Activated naive CD4-positive, alpha-beta T cell treated with anti-CD3 and anti-CD28 coated beads, Interleukin-2, amount 50 U/mL, for 72 hours (primary cell): ENCODE data around the gene PHF20. TPM values are rescaled to one million over a fixed set of nuclear protein-coding genes. Genes with fewer than 3 reads are reported as not detected.
"Not testable (repeated sequence)": the region's sequence is repeated elsewhere in the genome, so short reads cannot be mapped to it uniquely, and the experiment has no call there.

Source experiments
- ATAC-seq, 2 donors: fragments of 150-1000 bp; cut with Tn5 transposase; 2 replicates each; pipeline ENCODE4 v1.10.0; 2021; ENCODE audit warnings: mild to moderate bottlenecking in 2 of 2, moderate library complexity in 2 of 2
- DNase-seq, 2 donors: peaks; one replicate each; pipeline ENCODE4 v3.0.0; 2021 to 2022; ENCODE audit warnings: low spot score in 2 of 2
- H3K27ac Mint-ChIP-seq, 2 donors: one replicate each; pipeline ENCODE4 v1.8.0; 2022; ENCODE audit warnings: mild to moderate bottlenecking in 2 of 2, mixed read lengths in 2 of 2
- H3K36me3 Mint-ChIP-seq, 2 donors: one replicate each; pipeline ENCODE4 v1.8.0; 2022; ENCODE audit warnings: mixed read lengths in 2 of 2
- H3K9me3 Mint-ChIP-seq, 2 donors: one replicate each; pipeline ENCODE4 v1.8.0; 2022; ENCODE audit warnings: mixed read lengths in 2 of 2
- total RNA-seq, 2 donors: library from RNA; stranded (reverse); gene quantifications; one replicate each; pipeline ENCODE4 v1.2.3, GENCODE V29; 2022

Gene PHF20
- total RNA-seq, 2 donors from 2014 or later = 58.5 to 71.4 TPM

- no peak for DNase-seq
- no peaks in the 10 kb centered on the region for H3K9me3 Mint-ChIP-seq
- ATAC-seq = no peak
- H3K36me3 Mint-ChIP-seq = peaks cover 15 to 19% of the 10 kb centered on the region in 2 donors
- peak overlapping the region; percentile 97 to 98 for H3K27ac Mint-ChIP-seq
Measured at GRCh38 chr20:35952480-35953386, 180.9 kb downstream of the PHF20 start.

- peaks cover 15 to 19% of the 10 kb centered on the region in 2 donors for H3K36me3 Mint-ChIP-seq
- ATAC-seq = peak; percentile 19 to 27
- peak overlapping the region; percentile 97 to 99 for H3K27ac Mint-ChIP-seq
- H3K9me3 Mint-ChIP-seq = no peaks in the 10 kb centered on the region
- peak; percentile 67 to 82 for DNase-seq
Measured at GRCh38 chr20:35953387-35954199, 181.8 kb downstream of the PHF20 start.

- ATAC-seq (peak; percentile 88 to 93), DNase-seq (peak; percentile 96 to 99)
- H3K27ac Mint-ChIP-seq = peak within 1 kb of the TSS; percentile 97 to 99
- H3K36me3 Mint-ChIP-seq = peaks cover 19 to 23% of the 10 kb centered on the region in 2 donors
- H3K9me3 Mint-ChIP-seq = peaks cover 0 to 3% of the 10 kb centered on the region in 2 donors
Measured at GRCh38 chr20:35954200-35954906, 182.5 kb downstream of the PHF20 start, which contains the start of gene SCAND1. Gene SCAND1 (minus strand): TSS chr20:35954502. CDS start chr20:35954284, 218 bp downstream.

DNA sequence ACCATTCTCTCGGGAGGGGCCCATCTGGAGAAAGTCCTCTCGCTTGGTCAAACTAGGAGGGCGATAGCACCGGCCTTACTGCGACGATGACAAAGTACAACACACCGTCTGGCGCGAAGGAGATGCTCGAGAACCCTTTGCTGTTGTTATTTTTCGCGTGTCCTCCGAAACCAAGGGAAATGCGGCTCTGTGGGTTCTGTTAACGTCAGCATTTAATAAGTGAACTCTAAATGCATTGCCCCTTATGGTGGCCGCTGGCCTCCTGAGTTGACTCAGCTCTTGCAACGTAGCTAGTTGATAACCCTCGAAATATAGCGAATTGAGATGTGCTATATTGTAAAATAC lies 183.1 kb downstream of the PHF20 start:
- DNase-seq = no peak
- peak overlapping the region; percentile 97 to 99 for H3K27ac Mint-ChIP-seq
- peaks cover 19 to 25% of the 10 kb centered on the region in 2 donors for H3K36me3 Mint-ChIP-seq
- ATAC-seq = peak in 1 of 2 donors; percentile 0
- H3K9me3 Mint-ChIP-seq = peaks cover 0 to 7% of the 10 kb centered on the region in 2 donors

DNA sequence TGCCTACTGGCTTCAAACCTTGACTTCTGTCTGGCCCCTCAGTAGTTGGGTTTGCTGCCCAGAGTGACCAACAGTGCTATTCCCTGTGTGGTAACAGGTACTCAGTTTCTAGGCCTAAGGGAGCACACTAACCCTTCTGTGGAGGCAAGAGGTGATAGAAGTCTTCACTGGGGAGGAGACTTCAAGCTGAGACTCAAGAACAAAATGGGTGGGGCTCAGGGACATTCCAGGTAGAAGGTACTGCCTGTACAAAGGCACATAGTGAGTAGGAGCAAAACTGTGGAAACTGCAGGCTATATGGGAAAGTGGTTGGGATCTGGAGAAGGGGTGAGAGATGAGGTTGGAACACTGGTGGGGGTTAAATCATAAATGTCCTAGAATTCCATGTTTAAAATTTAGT lies 184.8 kb downstream of the PHF20 start:
- no peak overlapping the region for H3K27ac Mint-ChIP-seq
- ATAC-seq (no peak), DNase-seq (no peak)
- peaks cover 0 to 7% of the 10 kb centered on the region in 2 donors for H3K9me3 Mint-ChIP-seq
- H3K36me3 Mint-ChIP-seq = peaks cover 19 to 25% of the 10 kb centered on the region in 2 donors

DNA sequence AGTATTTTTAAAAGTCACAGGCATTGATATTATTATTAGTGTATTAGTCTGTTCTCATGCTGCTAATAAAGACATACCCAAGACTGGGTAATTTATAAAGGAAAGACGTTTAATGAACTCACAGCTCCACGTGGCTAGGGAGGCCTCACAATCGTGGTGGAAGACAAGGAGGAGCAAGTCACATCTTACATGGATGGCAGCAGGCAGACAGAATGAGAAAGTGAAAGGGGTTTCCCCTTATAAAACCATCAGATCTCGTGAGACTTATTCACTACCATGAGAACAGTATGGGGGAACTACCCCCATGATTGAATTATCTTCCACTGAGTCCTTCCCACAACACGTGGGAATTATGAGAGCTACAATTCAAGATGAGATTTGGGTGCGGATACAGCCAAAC lies 187.5 kb downstream of the PHF20 start:
- not testable (repeated sequence) for ATAC-seq, DNase-seq, H3K27ac Mint-ChIP-seq, H3K9me3 Mint-ChIP-seq
- peaks cover 5 to 15% of the 10 kb centered on the region in 2 donors for H3K36me3 Mint-ChIP-seq

DNA sequence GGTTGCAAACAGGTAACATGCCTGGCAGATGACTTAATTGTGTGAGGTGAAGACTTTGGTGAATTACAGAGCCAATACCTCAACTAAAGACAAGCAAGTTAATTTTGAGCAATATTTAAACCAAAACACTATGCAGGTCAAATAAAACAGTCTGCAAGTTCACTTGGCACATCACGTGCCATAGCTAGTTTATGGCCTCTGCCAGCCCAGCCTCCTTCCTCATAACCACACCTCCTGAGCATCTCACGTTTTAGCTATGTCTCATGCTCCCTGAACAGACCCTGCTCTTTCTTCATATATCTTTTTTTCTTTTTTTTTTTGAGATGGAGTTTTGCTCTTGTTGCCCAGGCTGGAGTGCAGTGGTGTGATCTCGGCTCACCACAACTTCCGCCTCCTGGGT lies 192.1 kb downstream of the PHF20 start:
- H3K9me3 Mint-ChIP-seq = peaks cover 0 to 7% of the 10 kb centered on the region in 2 donors
- H3K27ac Mint-ChIP-seq = no peak overlapping the region
- no peak for DNase-seq
- no peak for ATAC-seq
- H3K36me3 Mint-ChIP-seq = peaks cover 0 to 7% of the 10 kb centered on the region in 2 donors

DNA sequence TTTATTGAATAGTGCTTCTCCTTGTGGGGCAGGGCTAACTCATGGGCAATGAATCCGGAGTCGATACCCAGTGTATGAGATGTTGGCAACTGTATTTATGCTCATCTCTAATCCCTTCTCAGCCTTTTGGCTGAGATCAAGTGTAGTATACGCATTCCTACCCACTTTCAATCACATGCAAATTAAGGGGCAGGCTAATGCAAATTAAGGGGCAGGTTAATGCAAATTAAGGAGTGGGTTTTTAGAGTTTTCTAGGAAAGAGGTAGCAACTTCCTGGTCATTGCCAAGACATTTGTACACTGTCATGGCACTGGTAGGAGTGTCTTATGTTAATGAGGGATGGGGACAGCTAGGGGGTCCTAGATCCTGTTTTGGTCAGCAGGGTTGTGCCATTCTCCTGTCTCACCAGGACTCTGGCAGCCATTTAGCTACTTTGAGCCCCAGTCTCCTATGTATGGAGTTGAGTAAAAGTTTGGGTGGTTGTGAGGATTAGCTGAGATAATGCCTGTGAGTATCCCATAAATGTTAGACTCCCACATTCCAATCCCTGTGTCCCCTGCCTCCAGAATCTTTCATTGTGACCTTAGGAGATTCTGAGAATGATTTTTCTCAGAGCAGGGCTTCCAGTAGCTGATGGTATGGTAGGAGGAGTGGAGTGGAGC lies 196.3 kb downstream of the PHF20 start, which contains the start of gene CNBD2:
Gene CNBD2, plus strand, starts transcription at position 612 of the 662 bp plus-strand sequence. CDS start 173 bp downstream, outside the sequence.
- Mint-ChIP-seq H3K9me3 (no peaks in the 10 kb centered on the region), H3K27ac (no peak within 1 kb of the TSS), H3K36me3 (no peaks in the 10 kb centered on the region)
- DNase-seq = no peak
- ATAC-seq = no peak

GRCh38 chr20:35968930-35969329 lies 197.1 kb downstream of the PHF20 start:
- Mint-ChIP-seq H3K9me3 (no peaks in the 10 kb centered on the region), H3K36me3 (no peaks in the 10 kb centered on the region), H3K27ac (no peak overlapping the region)
- DNase-seq (no peak), ATAC-seq (no peak)

DNA sequence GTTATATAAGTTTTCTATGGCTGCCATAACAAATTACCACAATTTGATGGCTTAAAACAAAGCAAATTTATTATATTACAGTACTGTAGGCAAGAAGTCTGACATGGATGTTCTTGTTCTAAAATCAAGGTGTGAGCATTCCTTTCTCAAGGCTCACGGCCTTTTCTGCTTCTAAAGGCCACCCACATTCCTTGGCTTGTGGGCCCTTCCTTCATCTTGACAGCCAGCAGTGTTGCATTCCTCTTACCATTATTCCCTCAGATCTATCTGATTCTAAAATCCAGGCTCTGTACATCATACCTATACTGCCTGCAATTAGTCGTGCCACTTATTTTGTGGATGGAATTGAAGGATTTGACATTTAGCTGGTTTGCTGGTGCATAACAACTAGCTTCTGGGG lies 200.2 kb downstream of the PHF20 start:
- ATAC-seq (no peak), DNase-seq (no peak)
- H3K27ac Mint-ChIP-seq = no peak overlapping the region
- no peaks in the 10 kb centered on the region for H3K9me3 Mint-ChIP-seq
- H3K36me3 Mint-ChIP-seq = no peaks in the 10 kb centered on the region

DNA sequence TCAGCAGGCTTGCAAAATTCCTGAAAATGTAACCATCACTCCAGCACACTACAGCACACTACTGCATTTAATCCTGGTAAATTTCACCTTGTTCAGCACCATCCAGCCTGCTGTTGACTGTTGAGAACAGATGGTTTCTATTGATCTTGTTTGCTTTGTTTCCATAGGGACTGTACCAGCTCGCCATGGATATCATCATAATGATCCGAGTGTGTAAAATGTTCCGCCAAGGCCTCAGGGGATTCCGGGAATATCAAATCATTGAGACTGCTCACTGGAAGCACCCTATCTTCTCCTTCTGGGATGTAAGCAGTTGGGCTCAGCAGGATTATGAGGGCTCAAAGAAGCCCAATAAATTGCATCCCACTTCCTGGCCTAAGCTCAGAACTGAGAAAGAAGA lies 200.6 kb downstream of the PHF20 start:
- H3K27ac Mint-ChIP-seq = no peak overlapping the region
- no peak for ATAC-seq

GRCh38 chr20:35974256-35974655 lies 202.4 kb downstream of the PHF20 start:
- Mint-ChIP-seq H3K36me3 (no peaks in the 10 kb centered on the region), H3K9me3 (no peaks in the 10 kb centered on the region), H3K27ac (no peak overlapping the region)
- no peak for DNase-seq
- ATAC-seq = no peak

More for the DNA sequence above, 200.6 kb downstream of the PHF20 start:
- DNase-seq = no peak
- H3K9me3 Mint-ChIP-seq = no peaks in the 10 kb centered on the region
- H3K36me3 Mint-ChIP-seq = no peaks in the 10 kb centered on the region

GRCh38 chr20:35975576-35976373 lies 204.0 kb downstream of the PHF20 start:
- Mint-ChIP-seq H3K36me3 (no peaks in the 10 kb centered on the region), H3K27ac (no peak overlapping the region), H3K9me3 (no peaks in the 10 kb centered on the region)
- ATAC-seq (no peak), DNase-seq (no peak)

- no peaks in the 10 kb centered on the region for H3K9me3 Mint-ChIP-seq
- H3K27ac Mint-ChIP-seq = no peak overlapping the region
- H3K36me3 Mint-ChIP-seq = no peaks in the 10 kb centered on the region
- DNase-seq (no peak), ATAC-seq (no peak)
Measured at GRCh38 chr20:35978041-35978513, 206.3 kb downstream of the PHF20 start.

DNA sequence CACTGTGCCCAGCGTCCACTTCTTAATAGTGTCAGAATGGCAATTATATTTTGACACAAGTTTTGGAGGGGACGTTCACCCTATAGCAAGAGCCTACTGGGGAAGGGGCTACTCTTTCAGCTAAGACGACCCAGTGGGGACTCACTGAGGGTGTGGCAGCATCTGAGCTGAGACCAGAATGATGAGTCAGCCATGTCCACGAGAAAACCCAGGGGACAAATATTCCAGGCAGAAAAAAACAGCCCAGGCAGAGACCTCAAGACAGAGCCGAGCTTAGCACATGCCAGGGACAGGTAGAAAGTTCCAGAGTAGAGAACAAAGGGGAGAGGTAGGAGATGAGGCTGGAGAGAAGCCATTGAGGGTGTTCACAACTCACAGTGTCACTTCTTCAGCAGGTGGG lies 207.7 kb downstream of the PHF20 start:
- no peak overlapping the region for H3K27ac Mint-ChIP-seq
- no peaks in the 10 kb centered on the region for H3K36me3 Mint-ChIP-seq
- no peak for DNase-seq
- no peak for ATAC-seq
- no peaks in the 10 kb centered on the region for H3K9me3 Mint-ChIP-seq
